Head of caudate nucleus (tissue), 42 donors: Measurements from ENCODE around the gene DDR2.
A peak's percentile ranks its signal among the peaks of the same experiment; 100 is the strongest.

Experiments
- DNase-seq, 42 donors: peaks; one replicate each; pipeline versions ENCODE4 v3.0.0 to v3.0.0-alpha.2; 2020 to 2021; ENCODE audit warnings: mixed read lengths in 7 of 42
- intact Hi-C: fragments of 100-400 bp; cut with DNase I; formaldehyde crosslinking; loops from one replicate; pipeline ENCODE4 v1.15.0; 2022

DDR2 gene

DNA sequence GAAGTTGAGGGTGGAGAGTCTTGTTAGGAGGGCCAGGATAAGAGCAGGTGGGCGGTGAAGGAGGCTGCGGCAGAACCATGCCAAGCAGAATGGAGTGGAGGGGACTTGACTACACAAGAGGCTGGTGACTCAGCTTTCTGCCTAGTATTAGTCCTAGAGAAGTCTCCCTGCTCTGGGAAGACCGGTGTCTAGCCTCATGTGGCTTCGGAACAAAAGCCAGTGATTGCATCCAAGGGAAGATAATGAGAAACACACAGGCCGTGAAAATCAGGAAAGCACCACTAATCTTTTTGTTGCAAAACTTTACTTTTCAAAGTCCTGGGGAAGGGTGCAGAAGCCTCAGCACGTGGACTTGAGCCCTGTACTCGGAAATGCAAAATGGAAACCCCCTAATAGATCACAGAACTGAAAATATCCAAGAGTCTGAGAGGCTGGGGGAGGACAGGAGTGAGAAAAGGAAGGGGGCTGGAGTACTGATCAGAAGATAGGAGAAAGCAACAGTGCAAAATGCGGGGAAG is 31.4 kb downstream of the DDR2 start:
- DNase-seq: peak in 1 of 42 donors; percentile 2
- intact Hi-C loops: no loop called here

DNA sequence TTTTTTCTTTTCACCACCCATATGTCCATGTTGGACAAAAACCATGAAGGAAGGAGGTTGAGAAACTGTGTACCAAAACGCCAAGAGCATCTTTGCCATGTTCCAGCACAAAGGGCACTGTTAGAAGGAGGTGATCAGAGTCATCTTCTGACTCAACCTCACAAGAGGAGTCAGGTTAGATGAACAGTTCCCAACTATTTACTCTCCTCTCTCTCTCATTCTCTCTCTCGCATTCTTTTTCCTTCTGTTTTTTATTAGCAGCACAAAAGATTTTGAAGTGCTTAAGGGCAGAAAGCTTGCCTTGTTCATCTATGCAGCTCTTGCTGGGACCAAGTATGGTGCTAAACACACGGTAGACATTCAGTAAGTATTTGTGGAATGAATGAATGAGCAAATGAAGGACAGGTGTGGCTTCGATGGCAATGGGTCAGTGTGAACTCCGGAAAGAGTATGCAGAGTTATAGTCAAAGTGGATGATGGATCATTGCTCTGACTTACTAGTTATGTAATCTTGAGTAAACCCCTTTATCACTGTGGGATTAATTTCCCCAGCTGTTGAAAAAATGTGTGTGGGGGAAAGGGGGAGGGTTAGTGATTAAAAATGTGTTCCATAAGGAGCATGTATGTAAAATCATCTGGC is 33.9 kb downstream of the DDR2 start:
- intact Hi-C loops: no loop called here
- no peak for DNase-seq

DNA sequence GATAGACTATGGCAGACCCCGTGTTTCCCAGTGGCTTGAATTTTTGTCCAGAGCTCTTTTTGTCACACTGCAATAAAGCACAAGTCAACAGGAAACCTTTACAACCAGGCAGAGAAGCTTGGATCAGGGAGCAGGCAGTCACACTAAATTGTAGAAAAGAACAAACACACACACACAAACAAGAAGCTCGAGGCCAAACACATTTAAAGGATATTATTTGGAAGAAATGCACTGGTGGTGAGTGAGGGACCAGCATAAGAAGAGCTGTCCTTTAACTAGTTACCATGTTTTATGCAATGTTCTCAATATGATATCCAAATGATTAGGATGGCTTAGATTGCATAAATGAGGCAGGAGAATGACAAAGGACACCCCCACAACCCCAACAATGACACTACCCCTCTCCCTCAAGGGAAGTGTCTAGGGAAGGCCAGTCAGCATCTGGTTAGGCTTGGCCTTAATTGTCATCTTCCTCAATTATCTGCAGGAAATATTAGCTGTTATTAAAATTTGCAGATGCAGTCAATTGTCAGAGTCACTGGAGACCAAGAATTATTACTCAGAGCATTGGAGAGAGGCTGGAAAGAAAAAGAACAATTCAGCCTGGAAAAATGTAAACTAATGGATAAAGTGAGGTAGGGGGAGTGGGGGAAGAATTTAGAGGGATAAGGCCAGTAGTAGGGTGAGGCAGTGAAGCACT is 35.3 kb downstream of the DDR2 start:
- DNase-seq: no peak
- intact Hi-C loops: no loop called here

DNA sequence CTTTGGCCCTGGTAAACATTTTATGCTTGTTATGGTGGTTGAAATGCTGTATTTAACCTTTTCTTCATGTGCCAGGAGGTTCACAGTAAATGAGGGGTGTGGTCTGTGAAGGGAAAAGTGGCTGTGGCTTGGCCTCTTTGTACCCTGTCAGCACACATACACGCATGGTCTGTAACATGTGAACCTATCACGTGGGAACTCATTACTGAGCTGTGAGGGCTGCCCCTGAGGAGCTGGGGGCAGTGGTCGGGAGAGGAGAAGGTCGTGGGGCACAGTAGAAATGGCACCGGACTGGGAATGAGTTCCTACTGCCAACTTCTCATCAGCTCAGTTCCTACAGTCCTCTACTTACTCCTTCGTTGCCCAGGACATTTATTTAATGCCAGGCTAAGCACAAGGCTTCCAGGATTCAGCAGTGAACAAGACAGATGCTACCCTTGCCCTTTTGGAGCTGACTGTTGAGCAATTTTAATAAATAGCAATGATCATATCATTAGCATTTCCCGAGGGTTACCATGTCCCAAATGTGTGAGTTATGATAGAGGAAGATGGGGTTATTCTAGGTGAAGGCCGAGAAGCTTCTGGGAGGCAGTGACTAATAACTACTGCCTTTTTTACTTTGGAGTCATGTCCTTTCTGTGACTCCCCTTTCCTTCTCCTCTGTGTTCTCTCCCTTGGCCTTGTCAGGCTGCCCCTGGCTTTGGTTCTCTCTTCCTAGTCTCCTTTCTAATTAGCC is 38.8 kb downstream of the DDR2 start:
- intact Hi-C loops: no loop called here
- DNase-seq: no peak

DNA sequence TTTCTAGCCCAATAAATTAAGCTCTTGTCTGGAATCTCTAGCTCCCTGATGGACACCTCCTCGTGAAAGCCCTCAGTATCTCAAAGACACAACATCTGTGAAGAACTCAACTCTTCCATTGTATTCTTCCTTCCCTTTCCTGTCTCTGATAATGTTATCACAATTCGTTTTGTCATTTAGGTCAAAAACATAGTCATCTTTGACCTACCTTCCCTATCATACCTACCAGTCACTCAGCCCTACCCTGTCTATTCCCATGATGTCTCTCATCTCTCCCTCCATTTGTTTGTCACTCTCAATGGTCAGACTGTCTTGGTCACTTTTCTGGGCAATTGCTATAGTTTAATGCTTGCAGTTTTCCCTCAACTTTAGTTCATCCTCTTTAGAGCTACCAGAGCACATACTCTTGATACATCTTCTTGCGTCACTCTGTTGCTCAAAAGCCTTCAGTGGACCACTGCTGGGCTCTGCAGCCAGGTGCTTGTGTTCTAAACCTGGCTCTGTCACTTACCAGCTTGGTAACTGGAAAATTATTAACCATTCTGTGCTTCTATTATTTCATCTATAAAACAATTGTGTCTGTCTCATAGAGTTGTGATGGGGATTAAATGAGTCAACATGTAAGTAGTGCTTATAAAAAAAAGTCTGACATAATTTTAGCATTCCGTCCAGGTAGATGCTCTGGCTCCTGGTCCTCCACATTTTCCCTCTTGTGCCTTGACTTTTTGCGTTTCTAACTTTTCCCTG is 39.6 kb downstream of the DDR2 start:
- intact Hi-C loops: no loop called here
- no peak for DNase-seq

DNA sequence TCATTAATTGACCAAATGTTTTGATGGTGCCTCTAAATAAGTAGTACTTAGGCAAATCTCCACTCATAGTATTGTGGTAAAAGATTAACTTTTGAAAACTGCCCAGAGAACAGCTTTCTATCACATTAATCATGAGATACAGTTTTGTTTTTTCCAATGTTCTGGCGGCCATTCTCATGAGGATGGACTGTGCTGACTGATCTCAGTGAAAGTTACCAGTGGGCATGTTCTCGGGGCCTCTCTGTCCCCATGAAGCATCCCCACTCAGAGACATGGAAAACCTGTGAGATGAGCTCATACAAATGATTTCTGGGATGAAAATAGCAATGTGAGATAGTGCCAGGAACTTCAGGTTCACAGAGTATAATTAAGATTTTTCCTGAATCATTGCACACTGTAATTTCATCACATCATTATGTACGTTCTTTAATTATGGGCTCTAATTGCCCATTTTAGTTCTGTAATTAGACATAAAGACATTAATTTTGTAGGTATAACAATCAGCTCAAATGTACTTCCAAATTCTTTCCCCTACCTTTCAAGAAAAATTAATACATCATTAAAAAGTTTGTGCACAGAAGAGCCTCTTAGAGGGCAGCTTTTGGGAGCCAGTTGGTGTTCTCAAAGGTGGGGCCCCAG is 40.5 kb downstream of the DDR2 start:
- intact Hi-C loops: no loop called here
- no peak for DNase-seq

DNA sequence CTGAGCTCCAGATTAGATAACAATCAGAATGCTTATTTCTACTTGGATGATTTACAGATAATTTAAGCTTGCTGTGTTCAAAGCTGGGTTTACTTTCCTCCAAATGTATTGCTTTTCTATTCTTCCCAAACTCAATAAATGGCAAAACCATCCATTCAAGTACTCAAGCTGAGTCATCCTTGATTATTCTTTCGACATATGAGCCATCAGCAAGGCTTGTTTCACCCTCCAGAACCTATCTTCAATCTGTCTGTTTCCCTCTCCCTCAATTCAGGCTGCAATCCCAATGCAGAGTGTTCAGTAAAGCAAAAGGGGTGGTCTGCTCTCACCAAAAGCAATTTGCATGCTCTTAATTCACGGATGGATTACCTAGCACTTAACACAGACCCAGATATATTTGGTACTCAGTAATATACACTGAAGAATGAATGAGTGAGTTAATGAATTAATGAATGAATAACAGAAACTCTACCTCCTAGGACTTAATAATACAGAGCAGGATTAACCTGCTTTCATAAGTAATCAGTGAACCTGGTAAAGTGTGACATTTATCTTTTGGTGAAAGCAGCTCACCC is 41.9 kb downstream of the DDR2 start:
- intact Hi-C loops: no loop called here
- DNase-seq: no peak

DNA sequence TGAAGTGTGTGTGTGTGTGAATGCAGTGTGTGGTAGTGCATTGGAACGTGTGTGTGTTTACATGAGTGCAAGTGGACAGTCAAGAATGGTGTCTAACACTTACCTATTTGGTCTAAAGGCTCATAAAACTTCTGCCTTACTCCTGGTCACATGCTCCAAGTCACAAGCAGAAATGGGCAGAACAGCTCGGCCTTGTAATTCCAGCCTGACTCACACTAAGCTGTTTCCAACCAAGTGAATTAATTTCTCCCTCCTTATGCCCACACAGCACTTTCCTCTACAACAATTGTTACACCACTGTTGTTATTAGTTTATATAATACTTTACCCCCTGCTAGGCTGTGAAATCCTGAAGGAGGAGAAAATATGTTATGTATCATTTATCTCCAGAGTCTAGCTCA is 43.8 kb downstream of the DDR2 start:
- intact Hi-C loops: no loop called here
- no peak for DNase-seq

DNA sequence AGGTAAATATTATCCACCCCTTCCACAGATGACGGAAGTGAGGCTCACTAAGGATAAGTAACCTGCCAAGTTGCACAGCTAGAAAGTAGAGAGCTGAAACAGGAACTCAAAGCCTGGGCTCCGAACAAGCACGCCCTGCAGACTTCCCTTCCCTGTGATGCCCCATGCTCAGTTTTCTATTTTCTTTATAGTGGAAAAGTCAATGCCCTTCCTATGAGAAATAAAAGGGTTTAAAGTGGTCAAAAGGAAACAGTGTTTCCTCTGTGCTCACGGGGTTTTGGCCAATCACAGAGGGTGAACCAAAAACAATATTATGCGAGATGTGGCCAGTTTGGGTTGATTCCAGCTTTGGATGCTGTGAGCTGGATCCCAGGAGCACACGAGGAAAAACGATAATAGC is 44.5 kb downstream of the DDR2 start:
- intact Hi-C loops: no loop called here
- no peak for DNase-seq

DNA sequence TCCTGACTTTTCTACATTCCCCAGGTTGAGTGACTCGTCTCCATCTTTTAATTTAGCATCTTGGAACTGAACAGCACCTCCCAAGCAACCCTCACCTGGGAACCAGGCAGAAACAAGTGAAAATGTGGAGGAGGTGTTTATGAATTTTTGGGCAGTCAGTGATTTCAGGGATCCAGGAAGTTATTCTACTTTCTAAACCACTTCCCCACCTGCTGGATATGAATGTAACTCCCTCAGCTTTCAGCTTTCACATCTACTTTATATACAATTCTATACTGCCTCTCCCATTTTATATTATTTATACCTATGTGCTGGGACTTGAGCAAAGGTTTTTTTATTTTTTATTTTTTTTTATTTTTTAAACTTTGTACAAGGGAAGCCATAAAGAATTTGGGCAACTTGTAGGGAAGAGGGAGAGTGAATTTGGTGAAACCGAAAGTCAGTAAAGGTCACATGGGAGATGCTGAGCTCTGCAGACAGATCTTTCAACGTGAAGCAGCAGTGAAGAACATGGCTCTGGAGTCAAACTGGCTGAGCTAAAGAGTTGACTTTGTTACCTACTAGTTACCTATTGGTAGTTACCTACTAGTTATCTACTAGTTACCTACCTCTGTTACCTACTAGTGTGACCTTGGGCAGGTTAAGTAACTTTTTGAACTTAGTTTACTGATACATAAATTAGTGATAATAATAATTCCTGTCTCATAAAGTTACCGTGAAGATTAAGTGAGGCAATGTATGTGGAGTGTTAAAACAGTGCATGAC is 45.5 kb downstream of the DDR2 start:
- no peak for DNase-seq
- intact Hi-C loops: no loop called here

DNA sequence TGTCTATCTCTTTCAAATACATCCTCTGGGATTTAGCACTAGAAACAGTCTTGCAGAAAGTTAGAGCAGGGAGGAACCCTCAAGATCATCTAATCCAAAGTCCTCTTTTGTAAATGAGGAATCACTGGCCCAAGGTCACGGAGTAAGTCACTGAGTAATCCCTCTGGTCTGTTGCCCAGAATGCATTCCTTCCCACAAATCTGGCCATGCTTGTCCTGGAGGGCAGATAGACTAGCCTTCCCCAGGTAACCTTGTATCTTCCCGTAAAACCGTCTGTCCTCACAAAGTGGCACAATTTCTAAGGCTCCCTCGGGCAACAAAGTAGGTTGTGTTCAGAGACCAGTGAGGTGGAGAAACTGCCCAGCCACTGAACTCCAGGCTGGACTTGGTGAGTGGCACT is 46.2 kb downstream of the DDR2 start:
- intact Hi-C loops: no loop called here
- no peak for DNase-seq

DNA sequence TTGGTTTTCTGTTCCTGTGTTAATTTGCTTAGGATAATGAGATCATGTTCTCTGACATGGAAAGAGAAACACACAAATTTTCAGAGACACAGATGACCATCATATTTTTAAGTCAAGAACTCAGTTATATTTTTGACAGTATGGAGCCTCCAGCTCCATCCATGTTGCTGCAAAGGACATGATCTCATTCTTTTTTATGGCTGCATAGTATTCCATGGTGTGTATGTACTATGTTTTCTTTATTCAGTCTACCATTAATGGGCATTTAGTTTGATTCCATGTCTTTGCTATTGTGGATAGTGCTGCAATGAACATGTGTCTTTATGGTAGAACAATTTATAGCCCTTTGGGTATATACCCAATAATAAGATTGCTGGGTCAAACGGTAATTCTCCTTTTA is 47.0 kb downstream of the DDR2 start:
- DNase-seq: no peak
- intact Hi-C loops: no loop called here

DNA sequence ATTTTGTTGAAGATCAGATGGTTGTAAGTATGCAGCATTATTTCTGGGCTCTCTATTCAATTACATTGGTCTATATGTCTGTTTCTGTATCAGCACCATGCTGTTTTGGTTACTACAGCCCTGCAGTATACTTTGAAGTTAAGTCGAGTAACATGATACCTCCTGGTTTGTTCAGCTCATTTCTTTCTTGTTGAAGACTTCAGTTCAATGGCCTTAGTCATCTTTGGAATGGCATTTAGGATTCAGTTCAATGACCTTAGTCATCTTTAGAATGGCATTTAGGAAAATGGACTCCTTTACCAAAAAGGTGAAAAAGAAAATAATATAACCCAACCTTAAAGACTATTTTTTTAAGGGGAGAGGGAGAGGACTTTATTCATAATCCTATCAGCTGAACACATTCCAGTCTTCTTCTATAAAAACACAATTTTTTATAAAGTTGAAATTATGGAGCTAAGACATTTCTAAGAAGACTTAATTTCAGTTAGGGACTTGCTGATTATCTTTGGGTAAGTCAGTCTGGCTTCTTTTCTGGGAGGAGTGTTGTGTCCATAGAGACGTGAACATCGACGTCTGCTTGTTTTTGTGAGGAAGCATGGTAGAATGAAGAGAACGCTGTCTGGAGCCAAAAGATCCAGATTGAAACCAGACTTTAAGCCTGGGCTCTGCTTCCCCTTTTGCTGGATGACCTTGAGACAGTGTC is 48.3 kb downstream of the DDR2 start:
- DNase-seq: no peak
- intact Hi-C loops: no loop called here

DNA sequence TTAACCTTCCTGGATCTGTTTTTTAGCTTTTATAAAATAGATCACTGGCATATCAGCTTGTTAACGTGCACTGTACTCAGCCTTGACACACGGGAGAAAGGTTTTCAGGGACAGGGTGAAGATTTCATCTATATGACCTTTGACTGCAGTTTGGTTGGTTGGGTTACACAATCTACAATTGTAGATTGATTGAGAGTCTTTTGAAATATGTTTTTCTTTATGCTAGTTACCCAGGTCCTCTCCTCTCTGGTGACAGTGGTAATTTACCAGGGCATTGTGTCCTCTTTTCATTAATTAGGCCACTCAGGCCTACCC is 48.8 kb downstream of the DDR2 start:
- no peak for DNase-seq
- intact Hi-C loops: no loop called here

DNA sequence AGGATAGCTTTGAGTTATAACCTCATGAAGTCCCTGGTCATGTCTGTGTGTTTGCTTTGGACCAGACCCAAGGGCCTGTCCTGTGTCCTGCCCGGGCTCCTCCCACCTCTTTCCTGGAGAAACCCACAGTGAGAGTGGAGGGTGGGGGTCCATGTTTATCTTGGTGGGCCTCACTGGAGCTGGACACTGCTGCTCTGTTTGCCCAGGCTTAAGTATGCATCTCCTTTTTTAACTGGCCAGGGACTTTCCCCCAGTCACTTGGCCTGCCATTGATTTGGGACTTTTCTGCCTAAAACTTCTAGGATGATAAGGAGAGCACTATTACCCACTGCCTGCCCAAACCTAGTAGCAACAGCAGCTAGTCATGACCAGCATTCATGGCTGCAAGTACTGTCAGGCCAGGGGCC is 49.8 kb downstream of the DDR2 start:
- DNase-seq: no peak
- intact Hi-C loops: no loop called here

DNA sequence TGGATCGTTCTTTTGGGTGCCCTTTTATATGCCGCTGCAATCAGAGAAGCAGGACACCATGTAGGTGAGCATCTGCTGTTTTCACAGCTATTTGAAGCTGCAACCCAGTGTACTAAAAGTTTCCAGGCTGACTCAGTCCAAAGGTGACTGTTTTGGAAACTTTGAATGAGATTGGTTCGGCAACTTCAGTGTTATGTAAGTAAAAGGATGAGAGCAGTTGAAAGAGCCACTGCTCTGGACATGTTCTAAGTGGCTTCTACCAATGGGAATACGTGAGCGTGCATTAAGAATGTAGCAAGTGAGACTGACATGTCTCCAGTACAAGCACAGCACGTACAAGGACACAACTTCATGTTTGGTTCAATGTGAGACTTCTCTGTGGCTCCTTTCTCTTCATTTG is 55.6 kb downstream of the DDR2 start:
- intact Hi-C loops: no loop called here
- no peak for DNase-seq

DNA sequence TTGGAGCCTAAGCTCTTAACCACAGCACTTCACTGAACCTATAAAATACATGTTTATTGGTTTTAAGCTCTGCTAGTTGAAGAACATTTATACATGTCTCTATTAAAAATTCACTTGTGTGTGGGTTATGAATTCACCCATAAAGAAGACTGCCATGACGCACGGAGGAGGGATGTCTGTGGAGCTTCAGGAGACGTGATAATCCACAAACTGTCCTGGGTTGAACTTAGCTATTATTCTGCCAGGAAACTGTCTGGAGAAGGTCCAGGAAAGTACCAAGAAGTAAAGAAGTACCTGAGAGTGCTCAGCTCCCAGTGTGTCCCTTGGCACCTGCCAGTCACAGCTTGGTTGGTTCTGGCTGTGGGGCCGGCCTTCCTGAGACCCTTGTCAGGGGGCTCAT is 56.3 kb downstream of the DDR2 start:
- intact Hi-C loops: no loop called here
- DNase-seq: no peak

DNA sequence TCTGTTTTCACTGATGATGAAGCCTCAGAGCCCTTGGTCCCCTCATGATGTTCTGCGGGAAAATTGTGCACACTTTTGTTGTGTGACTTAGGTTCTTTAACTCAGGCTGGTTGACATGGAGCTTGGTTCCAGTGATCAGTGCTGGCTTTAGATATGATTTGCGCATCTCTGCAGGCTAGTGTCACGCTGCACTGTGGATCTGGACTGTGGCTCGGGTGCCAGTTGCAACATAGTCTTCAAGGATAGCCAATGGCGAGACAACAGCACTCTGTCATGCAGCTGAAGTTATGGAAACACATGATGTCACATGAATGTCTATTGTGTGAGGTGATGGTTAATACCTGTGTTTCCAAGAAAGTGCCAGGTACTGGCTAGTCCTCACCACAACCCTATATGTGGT is 56.7 kb downstream of the DDR2 start:
- no peak for DNase-seq
- intact Hi-C loops: no loop called here
